HuH-7 (cell line): ENCODE results near the gene GPC6.

ENCODE experiments used
- DNase-seq: peaks from one replicate; pipeline ENCODE4 v3.0.0; 2011; ENCODE audit warnings: low spot score

Gene GPC6

DNA sequence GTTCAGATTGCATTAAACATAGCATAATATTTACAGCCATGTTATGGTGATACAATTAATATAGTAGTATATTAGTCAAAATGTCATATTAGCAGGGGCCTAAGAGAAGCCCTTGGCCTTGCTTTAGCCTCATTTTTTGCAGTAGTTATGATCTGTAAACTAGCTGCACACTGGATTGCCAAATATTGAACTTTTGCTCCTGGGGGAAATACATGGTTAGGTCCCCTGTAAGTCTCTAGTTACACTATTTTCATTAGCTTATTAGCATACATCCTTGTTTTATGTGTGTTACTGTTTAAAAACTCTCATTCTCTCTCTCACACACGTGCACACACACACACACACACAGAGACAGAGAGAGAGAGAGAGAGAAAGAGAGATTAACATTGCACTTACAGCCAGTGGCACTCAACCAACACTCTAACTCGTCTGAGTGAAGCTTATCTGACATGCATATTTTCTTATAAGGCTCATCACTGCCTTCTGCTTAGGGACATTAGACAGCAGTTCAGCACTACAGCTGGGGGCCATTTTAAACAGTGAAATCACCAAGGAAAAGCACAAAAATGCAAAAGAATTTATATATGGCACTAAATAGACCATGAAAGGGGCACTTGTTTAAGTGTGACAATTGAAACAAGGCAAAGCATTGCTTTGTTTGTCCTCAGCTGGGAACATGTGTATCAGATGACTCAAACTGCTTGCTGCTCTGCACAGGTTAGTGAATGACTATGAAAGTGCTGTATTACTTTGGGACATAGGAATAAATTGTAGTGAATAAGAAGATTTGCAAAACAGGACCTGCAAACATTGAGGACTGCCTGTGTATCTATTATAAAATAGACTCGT is 278.7 kb downstream of the GPC6 start:
- no peak for DNase-seq

DNA sequence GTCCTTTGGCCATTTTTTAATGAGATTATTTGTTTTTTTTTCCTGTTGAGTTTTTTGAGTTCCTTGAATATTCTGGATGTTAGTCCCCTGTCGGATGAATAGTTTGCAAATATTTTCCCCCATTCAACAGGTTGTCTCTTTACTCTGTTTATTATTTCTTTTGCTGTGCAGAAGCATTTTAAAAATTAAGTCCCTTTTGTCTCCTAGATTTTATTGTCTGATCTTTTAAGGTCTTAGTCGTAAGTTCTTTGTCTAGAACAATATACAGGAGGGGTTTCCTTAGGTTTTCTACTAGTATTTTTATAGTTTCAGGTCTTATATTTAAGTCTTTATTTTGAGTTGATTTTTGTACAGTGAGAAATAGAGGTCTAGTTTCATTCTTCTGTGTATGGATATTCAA is 284.4 kb downstream of the GPC6 start:
- DNase-seq, result no peak

DNA sequence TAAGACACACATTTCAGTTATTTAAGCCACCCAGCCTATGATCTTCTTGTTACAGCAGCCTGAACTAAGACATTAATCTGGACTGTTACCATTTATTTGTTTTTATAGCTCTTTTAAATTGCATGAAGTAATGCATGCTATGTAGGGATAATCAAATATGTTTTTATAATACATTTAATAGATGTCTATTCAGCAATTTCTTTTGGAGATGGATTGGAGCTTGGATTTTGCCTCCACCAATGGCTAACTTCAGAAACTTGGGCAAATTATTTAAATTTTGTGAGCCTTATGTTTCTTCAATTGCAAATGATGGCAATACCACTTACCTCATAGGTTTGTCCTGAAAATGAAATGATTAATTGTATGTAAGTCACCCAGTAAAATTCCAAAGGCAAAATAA is 288.7 kb downstream of the GPC6 start:
- DNase-seq, result no peak

DNA sequence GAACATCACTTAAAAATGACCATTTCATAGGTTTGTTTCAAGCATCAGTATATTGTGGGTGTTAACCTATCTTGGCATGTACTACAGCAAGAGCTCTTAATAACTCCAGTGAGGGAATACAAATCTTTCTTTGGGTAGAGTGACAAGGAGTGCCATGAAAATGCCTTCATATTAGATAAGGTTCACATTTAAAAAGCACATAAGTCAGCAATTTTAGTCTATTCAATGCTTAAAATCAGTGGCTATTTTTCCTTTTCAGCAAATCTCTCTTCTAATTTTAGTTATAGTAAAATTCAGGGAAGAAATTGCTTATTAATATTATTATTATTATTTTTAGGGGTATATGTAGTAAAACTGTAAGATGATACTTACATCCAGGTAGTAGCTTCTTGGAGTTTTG is 291.1 kb downstream of the GPC6 start:
- no peak for DNase-seq

DNA sequence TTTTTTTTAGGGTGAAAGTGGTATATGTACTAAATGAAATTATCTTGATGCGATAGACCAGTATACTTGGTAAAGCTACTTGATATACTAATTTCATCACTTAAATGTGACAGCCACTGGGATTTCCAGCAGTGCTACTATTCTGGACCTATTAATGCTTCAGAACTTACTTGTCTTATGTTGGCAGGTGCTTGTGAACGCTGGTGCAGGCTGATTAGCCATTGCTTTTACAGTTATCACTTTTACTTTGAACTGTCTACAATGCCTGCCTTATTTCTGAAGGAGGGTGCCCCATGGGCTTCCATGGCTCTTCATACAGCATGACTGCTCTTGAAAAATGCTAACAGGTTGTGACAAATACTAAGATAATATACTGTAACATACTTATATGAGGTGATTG is 294.7 kb downstream of the GPC6 start:
- DNase-seq, result no peak

DNA sequence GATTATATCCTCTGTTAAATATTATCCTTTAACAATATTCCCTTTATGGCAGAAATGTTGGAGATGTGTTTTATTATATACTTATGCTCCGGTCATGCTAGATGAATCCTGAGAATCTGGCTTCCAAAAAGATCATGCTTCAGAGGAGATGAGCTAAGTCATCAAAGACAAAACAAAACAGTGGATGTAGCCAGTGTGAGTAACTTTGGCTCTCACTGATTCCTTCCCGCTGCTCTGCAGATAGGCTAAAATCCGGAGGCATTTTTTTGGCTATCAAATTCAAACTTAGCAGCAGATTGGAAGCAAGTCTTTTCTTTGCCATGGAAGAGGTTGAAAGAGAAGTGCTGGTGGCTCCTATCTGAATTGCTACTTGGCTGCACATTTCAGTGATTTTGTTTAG is 295.9 kb downstream of the GPC6 start:
- DNase-seq, result no peak

DNA sequence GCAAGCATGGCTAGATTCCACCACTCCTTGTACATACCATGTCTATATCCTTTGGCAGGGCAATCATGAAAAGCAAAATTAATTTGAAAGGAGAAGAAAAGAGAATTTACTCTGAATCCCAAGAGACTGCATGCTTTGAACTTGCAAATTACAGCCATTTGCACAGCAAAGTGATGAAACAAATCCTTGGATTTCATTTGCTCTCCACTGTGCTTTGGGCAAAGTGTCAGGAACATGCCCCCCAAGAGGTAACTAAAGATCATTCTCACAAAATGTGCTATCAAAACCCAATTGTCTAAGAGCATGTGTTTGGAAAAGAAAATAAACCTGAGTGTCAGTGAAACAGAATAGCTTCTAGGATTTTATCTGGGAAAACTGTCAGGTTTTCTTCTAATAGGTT is 298.5 kb downstream of the GPC6 start:
- DNase-seq, result no peak

DNA sequence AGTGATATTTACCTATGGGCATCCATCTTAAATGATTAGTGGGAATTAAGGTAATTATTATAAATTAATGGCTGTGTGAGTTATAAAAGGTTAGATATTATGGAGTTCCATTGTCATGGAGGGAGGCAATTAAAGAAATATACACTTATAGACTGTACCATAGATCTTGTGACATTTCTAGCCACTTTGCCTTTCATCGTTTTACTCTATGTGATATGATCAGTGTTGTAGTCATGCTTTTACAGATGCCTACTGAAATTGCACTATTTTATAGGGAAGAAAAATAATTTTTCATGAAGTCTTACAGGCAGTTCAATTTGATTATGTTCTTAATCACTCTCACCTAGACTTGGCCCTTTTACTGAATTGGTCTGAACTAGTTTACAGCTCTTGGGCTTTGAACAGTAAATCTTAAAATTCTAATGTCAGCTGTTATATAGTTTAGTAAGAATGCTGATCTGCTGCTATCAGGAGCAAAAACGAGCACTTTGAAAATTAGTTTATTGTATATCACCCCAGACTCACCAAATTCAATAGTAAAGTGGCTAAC is 301.2 kb downstream of the GPC6 start:
- DNase-seq, result no peak

DNA sequence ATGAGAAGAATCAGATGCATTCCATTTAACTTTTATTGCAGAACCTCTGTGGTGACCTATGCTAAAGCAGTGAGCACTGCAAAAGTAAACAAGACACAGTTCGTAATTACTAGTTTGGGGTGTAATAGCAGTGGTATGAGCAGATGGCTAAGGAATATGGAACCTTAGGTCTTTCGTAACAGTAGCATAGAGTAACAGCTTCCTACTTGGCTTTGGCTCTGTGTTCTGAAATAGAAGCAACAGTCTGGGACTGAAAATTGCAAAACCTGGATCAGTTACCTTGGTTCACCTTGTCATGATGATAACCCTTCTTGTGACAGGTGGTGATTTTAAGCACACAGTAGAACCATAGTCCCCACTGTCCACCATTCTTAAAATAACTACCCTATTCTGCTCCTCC is 303.4 kb downstream of the GPC6 start:
- no peak for DNase-seq

DNA sequence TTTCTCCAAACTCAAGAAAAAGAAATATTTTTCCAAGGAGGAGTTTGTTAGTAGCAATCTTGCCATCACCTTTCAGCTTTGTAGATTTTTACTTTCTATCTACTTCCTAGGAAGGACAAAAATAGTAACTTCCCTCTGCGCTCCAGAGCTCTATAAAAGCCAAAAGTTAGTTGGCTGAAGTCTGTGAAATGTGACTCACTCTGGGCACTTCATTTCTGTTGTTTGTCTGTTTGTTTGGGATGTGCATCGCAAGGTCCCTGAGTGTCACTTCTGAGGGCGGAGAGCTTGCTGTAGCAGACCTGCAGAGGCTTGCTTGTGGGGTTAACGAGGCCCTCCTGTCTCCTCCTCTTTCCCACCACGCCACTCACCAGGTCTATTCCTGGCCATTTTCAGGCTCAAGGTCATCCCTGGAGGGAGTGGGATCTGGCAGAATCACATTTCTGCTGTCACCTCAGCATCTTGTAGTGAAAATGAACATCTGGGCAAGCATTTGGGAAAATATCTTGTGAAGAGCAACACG is 307.6 kb downstream of the GPC6 start:
- no peak for DNase-seq

DNA sequence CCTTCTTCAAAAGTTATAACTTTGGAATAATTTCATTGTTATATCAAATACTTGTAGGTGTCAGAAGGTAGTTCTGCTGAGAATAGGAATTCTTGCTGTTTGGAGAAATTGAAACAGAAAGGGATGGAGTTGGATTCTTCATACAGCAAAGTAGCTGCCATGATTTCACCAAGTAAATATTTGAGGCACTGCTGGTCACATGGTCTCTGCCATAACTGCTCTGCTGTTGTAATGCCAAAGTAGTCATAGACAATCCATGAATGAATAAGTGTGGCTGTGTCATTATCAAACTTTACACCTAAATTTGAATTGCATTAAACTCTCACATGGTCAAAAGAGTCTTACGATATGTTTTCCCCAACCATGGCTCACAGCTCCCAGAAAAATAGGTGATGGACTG is 308.6 kb downstream of the GPC6 start:
- no peak for DNase-seq

DNA sequence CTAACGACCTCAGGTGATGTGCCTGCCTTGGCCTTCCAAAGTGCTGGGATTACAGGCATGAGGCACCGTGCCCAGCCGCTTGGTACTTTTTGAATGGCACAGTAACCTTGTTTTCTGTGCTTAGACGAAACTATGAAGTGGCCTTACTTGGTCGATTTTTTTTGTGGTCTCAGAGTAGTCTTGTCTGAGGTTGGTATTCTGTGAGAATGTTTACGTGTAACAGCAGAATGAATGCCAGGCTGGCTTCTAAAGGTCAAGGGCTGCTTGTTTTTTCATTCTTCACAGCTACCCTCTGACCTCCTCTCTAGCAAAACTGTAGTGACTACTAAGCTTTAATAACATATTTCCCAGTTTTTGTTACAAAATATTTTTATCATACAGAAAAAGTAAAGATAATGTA is 313.3 kb downstream of the GPC6 start:
- DNase-seq, result no peak

DNA sequence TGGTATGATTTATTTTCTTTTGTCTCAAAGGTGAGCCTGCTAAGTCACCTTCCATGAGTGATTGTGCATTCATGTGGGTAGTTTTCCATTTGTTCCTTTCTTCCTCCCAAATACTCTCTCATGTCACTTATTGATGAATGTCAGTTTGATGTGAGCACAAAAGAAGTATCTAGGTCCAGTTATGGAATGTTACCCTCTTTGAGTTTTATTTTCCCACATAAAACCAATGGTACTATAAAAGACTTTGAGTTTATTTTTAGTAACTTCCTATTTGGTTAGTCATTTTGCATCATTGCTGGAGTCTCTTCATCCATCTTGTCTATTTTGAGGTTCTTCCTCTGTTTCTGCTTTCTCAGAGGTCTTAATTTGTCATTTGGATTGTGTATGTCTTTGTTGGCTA is 321.3 kb downstream of the GPC6 start:
- no peak for DNase-seq

DNA sequence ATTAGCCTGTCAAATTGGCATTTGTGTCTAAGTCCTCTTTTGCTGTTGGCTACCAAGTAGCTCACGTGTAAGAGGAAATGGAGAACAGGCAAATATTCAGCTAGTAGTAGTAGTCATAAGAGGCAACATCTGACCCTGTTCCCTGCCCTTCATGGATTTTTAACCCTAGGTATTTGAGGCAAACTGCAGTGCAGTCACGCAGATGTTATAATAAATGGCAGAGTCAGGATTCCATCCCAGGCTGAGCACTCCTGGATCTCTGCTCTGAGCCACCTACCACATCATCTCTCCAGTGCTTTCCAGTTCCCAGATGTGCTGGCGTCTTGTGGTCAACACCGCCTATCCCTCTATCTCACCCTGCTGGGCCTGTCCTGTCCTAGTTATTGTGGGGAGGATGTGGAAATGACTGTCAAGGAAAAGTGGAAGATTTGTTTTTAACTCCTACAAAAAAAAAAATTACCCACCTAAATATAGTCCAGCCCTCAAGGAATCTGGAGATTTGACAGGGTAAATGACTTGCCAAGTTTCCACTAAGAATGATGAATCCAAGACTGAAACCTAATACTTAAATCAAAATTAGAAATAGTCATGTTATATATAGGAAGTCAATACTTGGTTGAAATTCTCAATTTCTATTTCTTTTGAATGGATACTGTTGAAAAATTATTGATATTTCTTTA is 322.9 kb downstream of the GPC6 start:
- DNase-seq, result no peak

DNA sequence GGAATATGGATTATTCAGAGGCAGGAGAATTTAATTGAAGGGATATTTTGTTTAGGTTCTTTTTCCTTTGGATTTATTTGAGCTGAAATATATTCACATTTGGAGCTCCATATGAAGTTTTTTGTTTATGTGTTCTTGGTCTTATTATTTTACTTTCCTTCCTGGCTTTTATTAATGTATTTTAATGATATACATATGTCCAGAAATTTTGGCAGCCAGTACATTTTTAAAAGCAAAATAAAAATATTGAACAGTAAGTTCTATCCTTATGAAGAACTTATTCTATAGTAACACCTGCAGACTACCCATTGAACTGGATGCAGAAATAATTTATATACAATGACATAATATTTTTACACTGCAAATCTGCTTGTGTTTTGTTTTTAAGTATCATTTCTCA is 323.6 kb downstream of the GPC6 start:
- DNase-seq, result no peak

DNA sequence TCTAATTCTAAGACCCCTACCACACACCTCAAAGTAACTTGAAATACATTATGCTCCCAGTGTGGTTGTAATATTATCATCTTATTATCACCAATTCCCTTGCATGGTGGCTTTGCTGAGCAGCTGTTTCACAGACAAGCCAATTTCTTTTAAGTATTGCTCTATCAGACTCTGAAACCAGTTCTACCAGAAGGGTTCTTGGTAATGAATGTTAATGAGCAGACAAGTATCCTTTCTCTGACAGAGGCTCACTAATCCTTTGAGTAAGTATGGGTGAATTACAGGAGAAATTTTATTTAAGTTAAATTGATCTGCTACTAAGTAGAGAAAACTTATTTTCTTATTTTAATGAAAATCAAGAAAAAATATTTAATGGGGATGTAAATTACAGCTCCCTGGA is 326.0 kb downstream of the GPC6 start:
- no peak for DNase-seq

DNA sequence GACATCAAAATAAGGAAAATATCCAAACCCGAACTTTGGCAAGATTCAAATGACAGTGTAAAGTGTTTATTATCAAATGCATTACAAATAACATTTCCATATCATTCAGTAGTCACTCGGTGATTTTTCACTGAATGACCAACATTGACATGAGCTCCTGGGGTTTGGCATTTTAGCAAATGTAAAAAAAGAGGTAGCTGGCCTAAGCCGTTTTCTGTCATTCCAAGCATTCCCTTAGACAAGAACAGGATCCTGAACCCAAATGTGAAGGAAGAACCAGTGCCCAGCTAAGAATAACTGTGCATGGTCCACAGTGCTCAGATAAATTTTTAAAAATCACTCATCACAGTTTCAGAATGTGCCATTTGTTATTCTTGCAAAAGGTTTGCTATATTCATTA is 327.9 kb downstream of the GPC6 start:
- no peak for DNase-seq

DNA sequence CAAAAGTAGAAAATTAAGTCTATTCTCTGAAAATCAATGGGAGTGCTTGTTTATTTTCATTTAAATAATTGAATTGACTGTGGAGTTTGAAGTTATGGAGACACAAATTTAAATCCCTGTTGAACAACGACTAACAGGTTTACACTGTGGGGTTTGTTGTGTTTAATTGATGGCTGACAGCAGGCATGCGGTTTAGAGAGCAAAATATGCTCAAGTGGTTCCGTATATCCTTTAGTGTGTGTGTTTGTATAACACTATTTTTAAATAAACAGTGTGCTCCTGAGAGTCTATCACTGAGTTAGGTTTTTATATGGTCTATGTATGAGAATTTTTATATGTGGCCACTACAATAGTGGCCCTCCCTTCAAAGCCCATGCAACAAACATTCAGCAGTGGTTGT is 332.0 kb downstream of the GPC6 start:
- no peak for DNase-seq

DNA sequence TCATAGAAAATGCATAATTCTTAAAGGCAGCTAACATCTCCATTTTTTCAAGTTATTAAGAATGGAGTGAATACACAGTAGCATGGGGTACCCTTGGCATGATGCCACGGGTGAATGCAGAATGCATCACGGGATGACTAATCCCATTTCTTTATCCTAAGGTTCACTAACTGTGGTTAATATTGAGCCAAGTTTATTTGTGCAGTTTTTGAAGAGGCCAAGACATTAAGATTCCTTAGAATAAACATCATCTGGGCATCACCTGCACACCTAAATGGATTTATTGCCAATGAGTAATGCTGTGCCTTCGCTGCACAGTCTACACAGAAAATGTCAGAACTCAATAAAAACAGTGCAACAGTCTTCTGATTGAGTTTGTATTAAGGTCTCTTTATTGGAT is 333.1 kb downstream of the GPC6 start:
- DNase-seq, result no peak

DNA sequence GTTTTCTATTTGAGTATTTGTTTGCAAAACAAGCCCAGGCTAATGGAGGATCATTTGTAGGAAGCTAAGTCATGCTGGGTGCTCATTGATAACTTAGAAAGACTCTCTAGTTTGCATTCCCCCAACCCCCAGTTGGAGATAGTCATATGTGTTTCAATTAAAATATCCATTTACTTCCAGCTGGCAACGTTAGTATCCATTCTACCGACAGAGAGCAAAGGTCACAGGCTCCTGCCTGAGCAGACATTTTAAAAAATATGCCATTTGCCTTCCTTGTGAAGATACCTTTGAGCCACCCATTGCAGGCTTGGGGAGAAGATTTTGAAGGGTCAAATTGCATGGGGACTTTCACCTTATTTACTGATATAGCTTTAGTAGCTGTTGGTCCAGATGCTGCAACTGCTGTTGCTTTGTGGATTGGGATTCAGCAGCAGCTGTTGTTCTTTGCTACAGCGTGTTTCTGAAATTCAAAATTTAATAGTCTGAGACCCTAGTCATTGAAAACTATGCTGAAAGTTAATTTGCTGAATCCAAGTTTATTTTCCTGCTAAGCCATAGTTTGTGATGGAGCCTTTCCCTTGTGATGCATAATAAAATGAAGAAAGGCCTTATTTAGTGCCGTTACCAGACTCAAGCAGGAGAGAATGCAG is 335.1 kb downstream of the GPC6 start:
- DNase-seq, result peak; percentile 0

DNA sequence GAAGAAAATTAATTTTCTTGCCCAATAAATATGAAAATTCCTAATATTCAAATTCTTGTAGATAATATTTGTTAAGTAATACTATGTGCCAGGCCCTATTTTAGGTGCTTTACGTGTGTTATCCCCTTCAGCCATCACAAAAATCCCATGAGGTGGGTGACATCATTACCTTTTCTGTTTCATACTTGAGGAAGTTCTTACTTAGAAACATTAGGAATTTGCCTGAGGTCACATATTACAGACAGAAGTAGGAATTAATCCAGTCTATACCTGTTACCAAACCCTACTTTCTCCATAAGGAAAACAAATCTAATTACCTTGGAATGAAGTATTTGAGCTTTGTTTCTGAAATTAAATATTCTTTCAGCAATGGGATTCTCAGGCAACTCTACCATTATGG is 336.1 kb downstream of the GPC6 start:
- no peak for DNase-seq

DNA sequence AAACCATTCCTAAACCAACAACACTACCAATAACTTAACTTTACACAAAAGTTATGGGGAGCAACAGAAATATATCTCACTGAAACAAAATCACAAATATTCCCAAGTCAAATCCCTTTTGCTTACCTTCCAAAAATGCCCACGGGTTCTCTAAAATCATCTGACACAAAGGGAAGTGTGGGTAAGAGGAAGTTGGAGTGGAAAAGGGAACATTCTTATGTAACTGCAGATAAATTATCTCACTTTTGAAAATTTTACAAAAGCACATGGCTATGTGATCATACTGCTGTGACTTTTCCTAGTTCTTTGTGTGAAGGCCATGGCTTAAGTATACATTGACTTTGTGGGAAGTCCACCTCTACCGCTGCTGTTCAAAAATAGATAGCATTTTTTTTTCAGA is 350.5 kb downstream of the GPC6 start:
- DNase-seq, result no peak

DNA sequence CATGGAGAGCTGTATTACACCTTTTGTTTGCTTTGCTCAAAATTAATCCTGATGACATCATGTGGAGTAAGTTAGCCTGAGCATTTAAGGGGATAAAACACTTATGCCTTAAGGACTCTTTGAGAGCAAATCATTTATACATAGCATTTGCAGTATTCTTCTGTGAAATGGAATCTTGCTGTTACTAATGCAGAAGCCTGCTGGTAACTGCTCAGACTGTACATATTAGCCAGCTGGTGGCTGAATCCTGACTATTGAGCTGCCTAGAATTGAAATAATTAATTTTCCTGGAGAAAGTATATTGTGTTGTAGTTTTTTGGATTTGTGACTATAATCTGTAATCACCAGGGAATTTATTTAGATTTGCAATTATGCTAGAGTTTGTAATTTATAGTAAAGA is 363.2 kb downstream of the GPC6 start:
- no peak for DNase-seq
